A549 (cell line): ENCODE data around the gene OR52N1.

ENCODE experiments used
- BHLHE40 ChIP-seq: IDR thresholded peaks from 2 replicates; pipeline ENCODE4 v1.6.1; 2012; ENCODE audit warnings: low read depth, low read length, inconsistent platforms
- CEBPB ChIP-seq, 2 experiments: fragments of >200 bp in 1 of 2; sonication (Bioruptor Twin) in 1 of 2; formaldehyde crosslinking in 1 of 2; IDR thresholded peaks; 2 replicates each; pipeline ENCODE4 v1.6.1; 2012 to 2016
- EP300 ChIP-seq, 2 experiments: fragments of >200 bp; sonication (Bioruptor Twin); formaldehyde crosslinking; IDR thresholded peaks; 2 replicates in 1 of 2; 3 replicates in 1 of 2; pipeline ENCODE4 v1.6.1; 2016 to 2017
- JUNB ChIP-seq: fragments of >200 bp; sonication (Bioruptor Twin); formaldehyde crosslinking; IDR thresholded peaks from 2 replicates; pipeline ENCODE4 v1.6.1; 2016
- MAFK ChIP-seq: fragments of 450-650 bp; IDR thresholded peaks from 2 replicates; pipeline ENCODE4 v1.6.1; 2014; ENCODE audit not compliant: partially characterized antibody
- TFCP2L1 ChIP-seq: fragments of 250-450 bp; sonication (Bioruptor Pico); IDR thresholded peaks from 2 replicates; pipeline ENCODE4 v1.5.0; 2021; ENCODE audit warnings: mild to moderate bottlenecking
- USF2 ChIP-seq: fragments of 450-650 bp; IDR thresholded peaks from 2 replicates; pipeline ENCODE4 v1.6.1; 2014; ENCODE audit warnings: antibody characterized with exemption
- ZFP36 ChIP-seq: fragments of 450-650 bp; IDR thresholded peaks from 2 replicates; pipeline ENCODE4 v1.6.1; 2014; ENCODE audit warnings: borderline replicate concordance; ENCODE audit not compliant: partially characterized antibody
- TF ChIP-seq, protein P1 (sequence below): fragments of >200 bp; sonication (Bioruptor Twin); formaldehyde crosslinking; IDR thresholded peaks from 3 replicates; pipeline ENCODE4 v1.5.1; 2016
- TF ChIP-seq, protein P2 (sequence below): fragments of 250-450 bp; sonication (Bioruptor Pico); IDR thresholded peaks from 2 replicates; pipeline ENCODE4 v1.5.0; 2021; ENCODE audit warnings: mild to moderate bottlenecking, moderate library complexity, borderline replicate concordance

DNA sequence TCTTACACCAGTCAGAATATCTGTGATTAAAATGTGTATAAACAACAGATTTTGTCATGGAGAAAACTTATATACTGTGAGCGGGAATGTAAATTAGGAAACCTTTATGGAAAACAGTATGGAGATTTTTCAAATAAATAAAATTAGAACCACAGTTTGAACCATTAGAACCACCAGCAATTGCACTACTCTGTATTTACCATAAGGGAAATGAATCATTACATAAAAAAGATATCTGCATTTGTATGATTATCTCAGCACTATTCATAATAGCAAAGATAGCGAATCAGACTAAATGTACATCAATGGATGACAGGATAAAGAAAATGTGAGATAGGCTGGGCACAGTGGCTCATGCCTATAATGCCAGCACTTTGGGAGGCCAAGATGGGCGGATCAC lies 44.5 kb downstream of the OR52N1 start:
- TF ChIP-seq CEBPB (IDR thresholded peaks at IDR 0.05) = no peak
- no peak for TF ChIP-seq JUNB
- TF ChIP-seq, protein P1, sequence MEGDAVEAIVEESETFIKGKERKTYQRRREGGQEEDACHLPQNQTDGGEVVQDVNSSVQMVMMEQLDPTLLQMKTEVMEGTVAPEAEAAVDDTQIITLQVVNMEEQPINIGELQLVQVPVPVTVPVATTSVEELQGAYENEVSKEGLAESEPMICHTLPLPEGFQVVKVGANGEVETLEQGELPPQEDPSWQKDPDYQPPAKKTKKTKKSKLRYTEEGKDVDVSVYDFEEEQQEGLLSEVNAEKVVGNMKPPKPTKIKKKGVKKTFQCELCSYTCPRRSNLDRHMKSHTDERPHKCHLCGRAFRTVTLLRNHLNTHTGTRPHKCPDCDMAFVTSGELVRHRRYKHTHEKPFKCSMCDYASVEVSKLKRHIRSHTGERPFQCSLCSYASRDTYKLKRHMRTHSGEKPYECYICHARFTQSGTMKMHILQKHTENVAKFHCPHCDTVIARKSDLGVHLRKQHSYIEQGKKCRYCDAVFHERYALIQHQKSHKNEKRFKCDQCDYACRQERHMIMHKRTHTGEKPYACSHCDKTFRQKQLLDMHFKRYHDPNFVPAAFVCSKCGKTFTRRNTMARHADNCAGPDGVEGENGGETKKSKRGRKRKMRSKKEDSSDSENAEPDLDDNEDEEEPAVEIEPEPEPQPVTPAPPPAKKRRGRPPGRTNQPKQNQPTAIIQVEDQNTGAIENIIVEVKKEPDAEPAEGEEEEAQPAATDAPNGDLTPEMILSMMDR = no peak
- no peak for TF ChIP-seq ZFP36
- TF ChIP-seq, protein P2, sequence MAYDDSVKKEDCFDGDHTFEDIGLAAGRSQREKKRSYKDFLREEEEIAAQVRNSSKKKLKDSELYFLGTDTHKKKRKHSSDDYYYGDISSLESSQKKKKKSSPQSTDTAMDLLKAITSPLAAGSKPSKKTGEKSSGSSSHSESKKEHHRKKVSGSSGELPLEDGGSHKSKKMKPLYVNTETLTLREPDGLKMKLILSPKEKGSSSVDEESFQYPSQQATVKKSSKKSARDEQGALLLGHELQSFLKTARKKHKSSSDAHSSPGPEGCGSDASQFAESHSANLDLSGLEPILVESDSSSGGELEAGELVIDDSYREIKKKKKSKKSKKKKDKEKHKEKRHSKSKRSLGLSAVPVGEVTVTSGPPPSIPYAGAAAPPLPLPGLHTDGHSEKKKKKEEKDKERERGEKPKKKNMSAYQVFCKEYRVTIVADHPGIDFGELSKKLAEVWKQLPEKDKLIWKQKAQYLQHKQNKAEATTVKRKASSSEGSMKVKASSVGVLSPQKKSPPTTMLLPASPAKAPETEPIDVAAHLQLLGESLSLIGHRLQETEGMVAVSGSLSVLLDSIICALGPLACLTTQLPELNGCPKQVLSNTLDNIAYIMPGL (CRISPR knock-in tag) = no peak
- TF ChIP-seq TFCP2L1 (CRISPR knock-in tag) = no peak
- no peak for TF ChIP-seq USF2
- TF ChIP-seq EP300 (IDR thresholded peaks at IDR 0.05) = no peak
- TF ChIP-seq BHLHE40 = no peak
- TF ChIP-seq MAFK = no peak
